Effector CD8-positive, alpha-beta T cell (primary cell): ENCODE data around the gene MXI1.
"Not testable (repeated sequence)": the region's sequence is repeated elsewhere in the genome, so short reads cannot be mapped to it uniquely, and the experiment has no call there.

ENCODE experiments used
- DNase-seq: peaks from one replicate; lab custom pipeline; 2025; lab: John Stamatoyannopoulos, UW

MXI1 gene

GRCh38 chr10:110239892-110240291 is 32.5 kb downstream of the MXI1 start:
- DNase-seq: no peak

GRCh38 chr10:110241407-110241806 is 34.0 kb downstream of the MXI1 start:
- DNase-seq: no peak

GRCh38 chr10:110241841-110242240 is 34.4 kb downstream of the MXI1 start:
- DNase-seq: no peak

- no peak for DNase-seq
These were observed 35.1 kb downstream of the MXI1 start for GRCh38 chr10:110242511-110242910.

GRCh38 chr10:110244550-110244949 is 37.1 kb downstream of the MXI1 start:
- DNase-seq: no peak

- not testable (repeated sequence) for DNase-seq
These were observed 40.4 kb downstream of the MXI1 start for GRCh38 chr10:110247833-110248232.

- DNase-seq: not testable (repeated sequence)
These were observed 42.1 kb downstream of the MXI1 start for GRCh38 chr10:110249489-110249888.

GRCh38 chr10:110251392-110251791 is 44.0 kb downstream of the MXI1 start:
- DNase-seq: not testable (repeated sequence)

GRCh38 chr10:110252151-110252550 is 44.7 kb downstream of the MXI1 start:
- no peak for DNase-seq

GRCh38 chr10:110254467-110254866 is 47.1 kb downstream of the MXI1 start:
- DNase-seq: no peak

GRCh38 chr10:110258542-110258941 is 51.1 kb downstream of the MXI1 start:
- no peak for DNase-seq

- no peak for DNase-seq
These were observed 51.9 kb downstream of the MXI1 start for GRCh38 chr10:110259317-110259716.

GRCh38 chr10:110260746-110261477 is 53.5 kb downstream of the MXI1 start:
- no peak for DNase-seq

- no peak for DNase-seq
These were observed 55.8 kb downstream of the MXI1 start for GRCh38 chr10:110263164-110263563.

- DNase-seq: no peak
These were observed 58.3 kb downstream of the MXI1 start for GRCh38 chr10:110265573-110266193.

GRCh38 chr10:110267276-110267675 is 59.9 kb downstream of the MXI1 start:
- no peak for DNase-seq

GRCh38 chr10:110268442-110268841 is 61.0 kb downstream of the MXI1 start:
- no peak for DNase-seq

GRCh38 chr10:110268971-110269370 is 61.6 kb downstream of the MXI1 start:
- no peak for DNase-seq

GRCh38 chr10:110269374-110270318 is 62.2 kb downstream of the MXI1 start:
- DNase-seq: no peak

- DNase-seq: not testable (repeated sequence)
These were observed 65.6 kb downstream of the MXI1 start for GRCh38 chr10:110272995-110273394.

- DNase-seq: no peak
These were observed 66.1 kb downstream of the MXI1 start for GRCh38 chr10:110273474-110273873.

- no peak for DNase-seq
These were observed 66.7 kb downstream of the MXI1 start for GRCh38 chr10:110274072-110274627.
